OCI-LY7 (cell line): Measurements from ENCODE around the gene APOH. TPM values are rescaled to one million over a fixed set of nuclear protein-coding genes. Genes with fewer than 3 reads are reported as not detected.

Source experiments
- BruUV-seq: library from RNA; stranded (reverse); fragments of 400-500 nt; replicated peaks from 2 replicates; lab custom pipeline; 2021; lab: Mats Ljungman, UMichigan
- CTCF ChIA-PET: fragments of 300-600 bp; sonication (Branson Sonifier 250); formaldehyde crosslinking; loops from one replicate; lab custom pipeline; 2022; ENCODE audit warnings: antibody characterized with exemption; ENCODE audit not compliant: unreplicated experiment; lab: Charles Lee
- POLR2A ChIA-PET: fragments of 300-600 bp; sonication (Branson Sonifier 250); formaldehyde crosslinking; loops from one replicate; lab custom pipeline; 2022; ENCODE audit warnings: antibody characterized with exemption; lab: Charles Lee
- DNase-seq: peaks from one replicate; pipeline ENCODE4 v3.0.0-alpha.2; 2015; ENCODE audit warnings: low spot score
- H2AFZ ChIP-seq: fragments of 200-600 bp; sonication (generic), shearing (Covaris generic); 2 replicates; pipeline ENCODE4 v1.6.1; 2014; ENCODE audit warnings: mild to moderate bottlenecking, antibody characterized with exemption, low read length, moderate library complexity
- H3K27ac ChIP-seq: fragments of 200-600 bp; sonication (generic); 2 replicates; pipeline ENCODE4 v1.5.1; 2014; ENCODE audit warnings: mixed run types, low read depth, mild to moderate bottlenecking, moderate library complexity, low read length, inconsistent platforms; ENCODE audit not compliant: poor library complexity, severe bottlenecking
- H3K36me3 ChIP-seq: fragments of 200-600 bp; sonication (generic); 2 replicates; pipeline ENCODE4 v1.6.1; 2014; ENCODE audit warnings: mild to moderate bottlenecking, antibody characterized with exemption, low read length, moderate library complexity, mixed read lengths; ENCODE audit not compliant: insufficient read depth
- H3K4me1 ChIP-seq: fragments of 200-600 bp; sonication (generic); 2 replicates; pipeline ENCODE4 v1.5.1; 2014; ENCODE audit warnings: mild to moderate bottlenecking, low read length; ENCODE audit not compliant: insufficient read depth, poor library complexity, severe bottlenecking
- H3K4me2 ChIP-seq: fragments of 200-600 bp; sonication (generic); 2 replicates; pipeline ENCODE4 v1.6.1; 2014; ENCODE audit warnings: mild to moderate bottlenecking, low read length
- H3K4me3 ChIP-seq: fragments of 200-600 bp; sonication (generic); 2 replicates; pipeline ENCODE4 v1.5.1; 2014; ENCODE audit warnings: mild to moderate bottlenecking, low read depth, low read length; ENCODE audit not compliant: poor library complexity, severe bottlenecking
- H3K79me2 ChIP-seq: fragments of 200-600 bp; sonication (generic); 2 replicates; pipeline ENCODE4 v1.6.1; 2016; ENCODE audit warnings: low read depth, mild to moderate bottlenecking, low read length, moderate library complexity, mixed read lengths; ENCODE audit not compliant: insufficient read depth
- H3K9me2 ChIP-seq: fragments of 200-600 bp; sonication (generic); 2 replicates; pipeline ENCODE4 v1.6.1; 2016; ENCODE audit warnings: mild to moderate bottlenecking, low read length, mixed read lengths; ENCODE audit not compliant: insufficient read depth
- H3K9me3 ChIP-seq: fragments of 200-600 bp; sonication (generic); 2 replicates; pipeline ENCODE4 v1.6.1; 2014; ENCODE audit warnings: mild to moderate bottlenecking, mixed run types, low read length, mixed read lengths
- H4K20me1 ChIP-seq: fragments of 200-600 bp; sonication (generic); 2 replicates; pipeline ENCODE4 v1.6.1; 2014; ENCODE audit warnings: mild to moderate bottlenecking, antibody characterized with exemption, low read length, moderate library complexity, mixed read lengths; ENCODE audit not compliant: insufficient read depth
- EZH2phosphoT487 ChIP-seq: fragments of 200-600 bp; sonication (generic); IDR thresholded peaks from 2 replicates; pipeline ENCODE4 v1.6.1; 2018; ENCODE audit warnings: low read depth, borderline replicate concordance, mild to moderate bottlenecking, mixed run types, antibody characterized with exemption, low read length, moderate library complexity, mixed read lengths
- intact Hi-C: fragments of 100-400 bp; cut with micrococcal nuclease; formaldehyde crosslinking; loops from one replicate; pipeline ENCODE4 v1.10.0; 2022; ENCODE audit not compliant: unreplicated experiment
- total RNA-seq, 2 experiments: library from RNA; depleted of rRNA in 1 of 2; stranded (reverse); fragments of >200 nt in 1 of 2; shearing (Covaris generic) in 1 of 2; gene quantifications; 2 replicates each; pipeline ENCODE4 v1.2.3, GENCODE V29; 2014 to 2022
- TF ChIP-seq, protein P1 (sequence below): fragments of 200-600 bp; sonication (generic); conservative IDR thresholded peaks from 2 replicates; pipeline ENCODE4 v1.5.1; 2014; ENCODE audit warnings: mild to moderate bottlenecking, antibody characterized with exemption, low read length, moderate library complexity, mixed read lengths

APOH gene
- total RNA-seq, 2 experiments from 2014 or later = not detected

GRCh38 chr17:66172691-66173223 lies 56.5 kb downstream of the APOH start:
- H4K20me1 ChIP-seq = no peaks in the 10 kb centered on the region
- H2AFZ ChIP-seq = no peak overlapping the region
- ChIA-PET POLR2A (interaction anchor here (1.1 kb wide), 2 partner anchors 11 to 31 kb away, joined by 4 read pairs; no protein-coding TSS in a partner anchor), CTCF (no interaction called here)
- intact Hi-C loops = no loop called here
- no peaks in the 10 kb centered on the region for H3K4me1 ChIP-seq
- H3K79me2 ChIP-seq = no peaks in the 10 kb centered on the region
- H3K9me3 ChIP-seq = no peaks in the 10 kb centered on the region
- TF ChIP-seq, protein P1, sequence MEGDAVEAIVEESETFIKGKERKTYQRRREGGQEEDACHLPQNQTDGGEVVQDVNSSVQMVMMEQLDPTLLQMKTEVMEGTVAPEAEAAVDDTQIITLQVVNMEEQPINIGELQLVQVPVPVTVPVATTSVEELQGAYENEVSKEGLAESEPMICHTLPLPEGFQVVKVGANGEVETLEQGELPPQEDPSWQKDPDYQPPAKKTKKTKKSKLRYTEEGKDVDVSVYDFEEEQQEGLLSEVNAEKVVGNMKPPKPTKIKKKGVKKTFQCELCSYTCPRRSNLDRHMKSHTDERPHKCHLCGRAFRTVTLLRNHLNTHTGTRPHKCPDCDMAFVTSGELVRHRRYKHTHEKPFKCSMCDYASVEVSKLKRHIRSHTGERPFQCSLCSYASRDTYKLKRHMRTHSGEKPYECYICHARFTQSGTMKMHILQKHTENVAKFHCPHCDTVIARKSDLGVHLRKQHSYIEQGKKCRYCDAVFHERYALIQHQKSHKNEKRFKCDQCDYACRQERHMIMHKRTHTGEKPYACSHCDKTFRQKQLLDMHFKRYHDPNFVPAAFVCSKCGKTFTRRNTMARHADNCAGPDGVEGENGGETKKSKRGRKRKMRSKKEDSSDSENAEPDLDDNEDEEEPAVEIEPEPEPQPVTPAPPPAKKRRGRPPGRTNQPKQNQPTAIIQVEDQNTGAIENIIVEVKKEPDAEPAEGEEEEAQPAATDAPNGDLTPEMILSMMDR = no peak
- TF ChIP-seq EZH2phosphoT487 = no peak
- no peak overlapping the region for H3K27ac ChIP-seq
- H3K9me2 ChIP-seq = no peaks in the 10 kb centered on the region
- BruUV-seq = no TSS peak
- H3K4me3 ChIP-seq = no peak overlapping the region
- H3K4me2 ChIP-seq = no peak overlapping the region
- no peaks in the 10 kb centered on the region for H3K36me3 ChIP-seq
- no peak for DNase-seq

GRCh38 chr17:66172144-66172543 lies 57.1 kb downstream of the APOH start:
- no TSS peak for BruUV-seq
- H3K9me2 ChIP-seq = no peaks in the 10 kb centered on the region
- H3K36me3 ChIP-seq = no peaks in the 10 kb centered on the region
- H3K4me3 ChIP-seq = no peak overlapping the region
- no peak for DNase-seq
- no peak overlapping the region for H3K4me2 ChIP-seq
- no peak overlapping the region for H2AFZ ChIP-seq
- POLR2A ChIA-PET = no interaction called here
- no peaks in the 10 kb centered on the region for H3K79me2 ChIP-seq
- no peaks in the 10 kb centered on the region for H4K20me1 ChIP-seq
- H3K27ac ChIP-seq = no peak overlapping the region
- intact Hi-C loops = no loop called here
- TF ChIP-seq, protein P1 = no peak
- TF ChIP-seq EZH2phosphoT487 = no peak
- H3K9me3 ChIP-seq = no peaks in the 10 kb centered on the region
- CTCF ChIA-PET = no interaction called here
- H3K4me1 ChIP-seq = no peaks in the 10 kb centered on the region

GRCh38 chr17:66171692-66172091 lies 57.5 kb downstream of the APOH start:
- Histone ChIP-seq H3K27ac (no peak overlapping the region), H3K4me2 (no peak overlapping the region), H3K4me1 (no peaks in the 10 kb centered on the region), H2AFZ (no peak overlapping the region), H3K9me2 (no peaks in the 10 kb centered on the region), H3K4me3 (no peak overlapping the region), H3K79me2 (no peaks in the 10 kb centered on the region), H3K36me3 (no peaks in the 10 kb centered on the region), H4K20me1 (no peaks in the 10 kb centered on the region), H3K9me3 (no peaks in the 10 kb centered on the region)
- ChIA-PET CTCF (no interaction called here), POLR2A (no interaction called here)
- BruUV-seq = no TSS peak
- DNase-seq = no peak
- intact Hi-C loops = no loop called here
- TF ChIP-seq, protein P1 = no peak
- TF ChIP-seq EZH2phosphoT487 = no peak
